Transverse colon (tissue), 4 donors: ENCODE data around the gene CCL3.

Experiments used
- EP300 ChIP-seq: sonication (generic); formaldehyde crosslinking; IDR thresholded peaks from one replicate; pipeline ENCODE4 v1.6.1; 2017; ENCODE audit warnings: antibody characterized with exemption, low read depth
- POLR2A ChIP-seq: fragments of 450-650 bp; IDR thresholded peaks from one replicate; pipeline ENCODE4 v1.6.1; 2016; ENCODE audit warnings: antibody characterized with exemption, mild to moderate bottlenecking, moderate library complexity
- POLR2AphosphoS5 ChIP-seq, 3 donors: sonication (generic); formaldehyde crosslinking; IDR thresholded peaks; one replicate each; pipeline ENCODE4 v1.6.1; 2016; ENCODE audit warnings: antibody characterized with exemption in 3 of 3
- TF ChIP-seq, protein P1 (sequence below), 5 experiments: fragments of 200-600 bp in 3 of 5; fragments of 450-650 bp in 2 of 5; sonication (generic) in 3 of 5; IDR thresholded peaks; 1 replicate in 2 of 5; 2 replicates in 3 of 5; pipeline ENCODE4 v1.5.1; 2016 to 2017; ENCODE audit warnings: antibody characterized with exemption in 5 of 5, inconsistent platforms in 3 of 5, mild to moderate bottlenecking in 2 of 5, moderate library complexity in 1 of 5

DNA sequence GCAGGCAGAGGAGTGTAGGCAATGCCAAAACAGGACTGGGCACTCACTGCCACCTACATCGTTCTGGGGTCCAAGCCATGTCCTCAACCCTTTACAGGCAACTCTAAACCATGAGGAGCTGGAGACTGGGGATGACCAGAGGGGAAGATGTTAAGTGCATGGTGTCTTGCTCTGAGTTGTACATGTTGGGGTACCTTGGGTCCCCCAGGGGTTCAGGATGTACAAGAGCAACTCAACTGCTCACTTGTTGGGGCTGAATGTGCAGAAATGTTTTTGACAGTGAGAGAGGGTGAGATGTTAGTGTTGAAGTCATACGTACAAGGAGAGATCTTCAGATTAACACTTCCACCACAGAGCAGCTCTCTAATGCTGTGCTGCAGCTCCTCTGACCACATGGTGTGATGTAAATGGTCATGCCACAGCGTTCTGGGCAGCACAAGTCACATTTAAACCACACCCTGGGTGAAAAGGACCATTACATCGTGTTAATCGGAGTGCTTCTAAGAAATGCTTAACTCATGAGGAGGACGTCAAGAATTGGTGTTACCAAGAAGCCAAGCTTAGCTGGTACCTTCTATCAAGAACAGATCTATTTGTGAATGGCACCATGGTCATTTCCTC, 23.5 kb downstream of the CCL3 start:
- TF ChIP-seq POLR2A (no peak), POLR2AphosphoS5 (IDR thresholded peaks at IDR 0.05) (no peak), EP300 (no peak)
- TF ChIP-seq, protein P1, sequence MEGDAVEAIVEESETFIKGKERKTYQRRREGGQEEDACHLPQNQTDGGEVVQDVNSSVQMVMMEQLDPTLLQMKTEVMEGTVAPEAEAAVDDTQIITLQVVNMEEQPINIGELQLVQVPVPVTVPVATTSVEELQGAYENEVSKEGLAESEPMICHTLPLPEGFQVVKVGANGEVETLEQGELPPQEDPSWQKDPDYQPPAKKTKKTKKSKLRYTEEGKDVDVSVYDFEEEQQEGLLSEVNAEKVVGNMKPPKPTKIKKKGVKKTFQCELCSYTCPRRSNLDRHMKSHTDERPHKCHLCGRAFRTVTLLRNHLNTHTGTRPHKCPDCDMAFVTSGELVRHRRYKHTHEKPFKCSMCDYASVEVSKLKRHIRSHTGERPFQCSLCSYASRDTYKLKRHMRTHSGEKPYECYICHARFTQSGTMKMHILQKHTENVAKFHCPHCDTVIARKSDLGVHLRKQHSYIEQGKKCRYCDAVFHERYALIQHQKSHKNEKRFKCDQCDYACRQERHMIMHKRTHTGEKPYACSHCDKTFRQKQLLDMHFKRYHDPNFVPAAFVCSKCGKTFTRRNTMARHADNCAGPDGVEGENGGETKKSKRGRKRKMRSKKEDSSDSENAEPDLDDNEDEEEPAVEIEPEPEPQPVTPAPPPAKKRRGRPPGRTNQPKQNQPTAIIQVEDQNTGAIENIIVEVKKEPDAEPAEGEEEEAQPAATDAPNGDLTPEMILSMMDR (IDR thresholded peaks at IDR 0.05) = no peak
